ENCODE measurements around the gene CSTPP1.

Gene CSTPP1

GRCh38 chr11:47148903-47149531, 212.5 kb downstream of the CSTPP1 start:
- Histone ChIP-seq H3K9me3 (ENCODE audit: control insufficient read depth, insufficient read depth, low read length) (no peaks in the 10 kb centered on the region), H3K79me2 (ENCODE audit: control insufficient read depth, low read length) (no peaks in the 10 kb centered on the region), H3K27ac (ENCODE audit: low read depth, low read length) (no peak overlapping the region), H3K27me3 (ENCODE audit: control insufficient read depth, low read length) (no peaks in the 10 kb centered on the region), H3K36me3 (ENCODE audit: control insufficient read depth, low read length) (no peaks in the 10 kb centered on the region), H3F3A (ENCODE audit: control insufficient read depth, insufficient read depth) (peaks cover 3% of the 10 kb centered on the region; the same call in 1 of the 2 replicates), H3K9me2 (replicated peaks; ENCODE audit: control insufficient read depth, low read length) (no peaks in the 10 kb centered on the region), H3K4me2 (ENCODE audit: low read length) (no peak overlapping the region), H4K20me1 (ENCODE audit: control insufficient read depth, insufficient read depth, low read depth, low read length) (no peaks in the 10 kb centered on the region), H3K4me1 (ENCODE audit: control insufficient read depth, low read length) (peaks cover 45% of the 10 kb centered on the region), H3K4me3 (ENCODE audit: low read length) (no peak overlapping the region)
- no peak for TF ChIP-seq CTCF (IDR thresholded peaks at IDR 0.05; ENCODE audit: low read depth, low read length, poor library complexity, severe bottlenecking)
- TF ChIP-seq EZH2phosphoT487 (IDR thresholded peaks at IDR 0.05; ENCODE audit: borderline replicate concordance, low read length), result no peak

GRCh38 chr11:47149782-47150181, 213.2 kb downstream of the CSTPP1 start:
- TF ChIP-seq EZH2phosphoT487 (IDR thresholded peaks at IDR 0.05; ENCODE audit: borderline replicate concordance, low read length) (no peak), CTCF (IDR thresholded peaks at IDR 0.05; ENCODE audit: low read depth, low read length, poor library complexity, severe bottlenecking) (no peak)
- Histone ChIP-seq H3K4me3 (ENCODE audit: low read length) (no peak overlapping the region), H3K4me2 (ENCODE audit: low read length) (no peak overlapping the region), H3K4me1 (ENCODE audit: control insufficient read depth, low read length) (peaks cover 52% of the 10 kb centered on the region), H3K79me2 (ENCODE audit: control insufficient read depth, low read length) (no peaks in the 10 kb centered on the region), H4K20me1 (ENCODE audit: control insufficient read depth, insufficient read depth, low read depth, low read length) (no peaks in the 10 kb centered on the region), H3K9me2 (replicated peaks; ENCODE audit: control insufficient read depth, low read length) (no peaks in the 10 kb centered on the region), H3K36me3 (ENCODE audit: control insufficient read depth, low read length) (no peaks in the 10 kb centered on the region), H3K27me3 (ENCODE audit: control insufficient read depth, low read length) (no peaks in the 10 kb centered on the region), H3K27ac (ENCODE audit: low read depth, low read length) (no peak overlapping the region), H3K9me3 (ENCODE audit: control insufficient read depth, insufficient read depth, low read length) (no peaks in the 10 kb centered on the region), H3F3A (ENCODE audit: control insufficient read depth, insufficient read depth) (peaks cover 3% of the 10 kb centered on the region; the same call in 1 of the 2 replicates)

- TF ChIP-seq EZH2phosphoT487 (IDR thresholded peaks at IDR 0.05; ENCODE audit: borderline replicate concordance, low read length) (no peak), CTCF (IDR thresholded peaks at IDR 0.05; ENCODE audit: low read depth, low read length, poor library complexity, severe bottlenecking) (no peak)
- H3K4me2 ChIP-seq (ENCODE audit: low read length), result peak overlapping the region; percentile 63
- H3F3A ChIP-seq (ENCODE audit: control insufficient read depth, insufficient read depth), result peaks cover 3% of the 10 kb centered on the region; the same call in 1 of the 2 replicates
- no peaks in the 10 kb centered on the region for H4K20me1 ChIP-seq (ENCODE audit: control insufficient read depth, insufficient read depth, low read depth, low read length)
- no peaks in the 10 kb centered on the region for H3K9me2 ChIP-seq (replicated peaks; ENCODE audit: control insufficient read depth, low read length)
- no peaks in the 10 kb centered on the region for H3K79me2 ChIP-seq (ENCODE audit: control insufficient read depth, low read length)
- H3K36me3 ChIP-seq (ENCODE audit: control insufficient read depth, low read length), result no peaks in the 10 kb centered on the region
- H3K4me1 ChIP-seq (ENCODE audit: control insufficient read depth, low read length), result peaks cover 54% of the 10 kb centered on the region
- peak overlapping the region; percentile 56 for H3K27ac ChIP-seq (ENCODE audit: low read depth, low read length)
- peak overlapping the region; percentile 49 for H3K4me3 ChIP-seq (ENCODE audit: low read length)
- H3K9me3 ChIP-seq (ENCODE audit: control insufficient read depth, insufficient read depth, low read length), result no peaks in the 10 kb centered on the region
- H3K27me3 ChIP-seq (ENCODE audit: control insufficient read depth, low read length), result no peaks in the 10 kb centered on the region
These were observed 215.8 kb downstream of the CSTPP1 start for GRCh38 chr11:47152126-47152952.

Measured in DOHH2 (cell line).